ENCODE data around the gene C2CD4A.

GRCh38 chr15:62094388-62094787, 27.6 kb downstream of the C2CD4A start:
- TF ChIP-seq CTCF (IDR thresholded peaks at IDR 0.05 in 2 of 3, conservative IDR thresholded peaks at IDR 0.05 in 1 of 3; ENCODE audit: borderline replicate concordance in 1 of 3, insufficient read depth in 1 of 3, low read depth in 2 of 3, low read length in 2 of 3) (no peak), FOSL1 (IDR thresholded peaks at IDR 0.05; ENCODE audit: low read depth) (no peak), ATF3 (IDR thresholded peaks at IDR 0.05) (no peak), POLR2AphosphoS5 (IDR thresholded peaks at IDR 0.05; ENCODE audit: low read depth, low read length) (no peak), EGR1 (IDR thresholded peaks at IDR 0.05; ENCODE audit: low read depth) (no peak), YY1 (IDR thresholded peaks at IDR 0.05; ENCODE audit: extremely low read depth, insufficient replicate concordance, low read depth, low read length) (no peak), ZBTB33 (IDR thresholded peaks at IDR 0.05; ENCODE audit: extremely low read depth, insufficient replicate concordance, low read length) (no peak), CEBPB (IDR thresholded peaks at IDR 0.05; ENCODE audit: low read depth) (no peak), POLR2A (IDR thresholded peaks at IDR 0.05; ENCODE audit: borderline replicate concordance, extremely low read depth, insufficient read depth, insufficient read length) (no peak), SP1 (IDR thresholded peaks at IDR 0.05; ENCODE audit: low read depth) (no peak)
